HG03521 (cell line): ENCODE results near the gene ASIC5.
"Not testable (repeated sequence)": the region's sequence is repeated elsewhere in the genome, so short reads cannot be mapped to it uniquely, and the experiment has no call there.

ENCODE experiments used
- ATAC-seq: cut with Tn5 transposase; IDR thresholded peaks from one replicate; pipeline ENCODE4 v1.9.1; 2021; ENCODE audit warnings: mild to moderate bottlenecking, moderate library complexity; ENCODE audit not compliant: unreplicated experiment

Gene ASIC5

GRCh38 chr4:155802190-155802959 is 63.7 kb downstream of the ASIC5 start:
- no peak for ATAC-seq

- no peak for ATAC-seq
Measured at GRCh38 chr4:155800685-155801343, 65.3 kb downstream of the ASIC5 start.

GRCh38 chr4:155799794-155800123 is 66.3 kb downstream of the ASIC5 start:
- no peak for ATAC-seq

GRCh38 chr4:155799116-155799793 is 66.8 kb downstream of the ASIC5 start:
- no peak for ATAC-seq

GRCh38 chr4:155797581-155797980 is 68.5 kb downstream of the ASIC5 start:
- ATAC-seq = not testable (repeated sequence)

- peak; percentile 96 for ATAC-seq
Measured at GRCh38 chr4:155795991-155796390, 70.1 kb downstream of the ASIC5 start.

- no peak for ATAC-seq
Measured at GRCh38 chr4:155794589-155795236, 71.4 kb downstream of the ASIC5 start.

- ATAC-seq = no peak
Measured at GRCh38 chr4:155789982-155790381, 76.1 kb downstream of the ASIC5 start.

GRCh38 chr4:155789391-155789790 is 76.7 kb downstream of the ASIC5 start:
- ATAC-seq = no peak

- peak; percentile 91 for ATAC-seq
Measured at GRCh38 chr4:155787113-155787710, 78.9 kb downstream of the ASIC5 start.

GRCh38 chr4:155785828-155786227 is 80.2 kb downstream of the ASIC5 start:
- ATAC-seq = no peak

GRCh38 chr4:155784637-155785036 is 81.4 kb downstream of the ASIC5 start:
- ATAC-seq = no peak

GRCh38 chr4:155781249-155781831 is 84.7 kb downstream of the ASIC5 start:
- ATAC-seq = no peak

- ATAC-seq = no peak
Measured at GRCh38 chr4:155780775-155781174, 85.3 kb downstream of the ASIC5 start.
